Mucosa of descending colon (tissue), 3 donors: ENCODE results near the gene VAV3. TPM values are rescaled to one million over a fixed set of nuclear protein-coding genes. Genes with fewer than 3 reads are reported as not detected.
"Not testable (repeated sequence)": the region's sequence is repeated elsewhere in the genome, so short reads cannot be mapped to it uniquely, and the experiment has no call there.

Experiments
- ATAC-seq: fragments of 200-7000 bp; cut with Tn5 transposase; one replicate; pipeline ENCODE4 v1.9.1; 2020; ENCODE audit warnings: mild to moderate bottlenecking, moderate library complexity
- DNase-seq, 3 donors: peaks; one replicate each; pipeline ENCODE4 v3.0.0-alpha.2; 2020
- H3K36me3 ChIP-seq: fragments of 200-600 bp; one replicate; pipeline ENCODE4 v1.8.0; 2021; ENCODE audit warnings: low read depth, mild to moderate bottlenecking
- H3K4me1 ChIP-seq: fragments of 200-600 bp; one replicate; pipeline ENCODE4 v1.8.0; 2021; ENCODE audit warnings: low read depth, mild to moderate bottlenecking
- H3K4me3 ChIP-seq: fragments of 200-600 bp; one replicate; pipeline ENCODE4 v1.8.0; 2021; ENCODE audit warnings: mild to moderate bottlenecking
- H3K9me3 ChIP-seq: fragments of 200-600 bp; one replicate; pipeline ENCODE4 v1.8.0; 2021; ENCODE audit warnings: mild to moderate bottlenecking
- intact Hi-C, 2 donors: fragments of 100-400 bp; cut with DNase I in 1 of 2; cut with micrococcal nuclease in 1 of 2; formaldehyde crosslinking; loops; one replicate each; pipeline versions ENCODE4 v1.11.0 to v1.11.1; 2022; cut with DNase I, micrococcal nuclease
- total RNA-seq, 3 donors: library from RNA; stranded (reverse); fragmentation: NEBNext Ultra II Directional in 2 of 3; extraction: Animal tissue kit (Norgen Biotek cat#: 25700) in 2 of 3; gene quantifications; one replicate each; pipeline versions ENCODE4 v1.2.1 to v1.2.4, GENCODE V29; 2021 to 2023
- TF ChIP-seq, protein P1 (sequence below): fragments of 200-600 bp; IDR thresholded peaks from one replicate; pipeline ENCODE4 v1.8.0; 2022; ENCODE audit warnings: antibody characterized with exemption, mild to moderate bottlenecking
- donor health status: DM: no; HTN: no; CAD: no; lungs with moderate emphysema.
- donor health status: DM: no; HTN: no; CAD: no.
- donor health status: DM: no; HTN: yes; CAD: no.

The VAV3 gene
- total RNA-seq, 3 donors from 2014 or later, result 41.3 to 142 (median 101) TPM

DNA sequence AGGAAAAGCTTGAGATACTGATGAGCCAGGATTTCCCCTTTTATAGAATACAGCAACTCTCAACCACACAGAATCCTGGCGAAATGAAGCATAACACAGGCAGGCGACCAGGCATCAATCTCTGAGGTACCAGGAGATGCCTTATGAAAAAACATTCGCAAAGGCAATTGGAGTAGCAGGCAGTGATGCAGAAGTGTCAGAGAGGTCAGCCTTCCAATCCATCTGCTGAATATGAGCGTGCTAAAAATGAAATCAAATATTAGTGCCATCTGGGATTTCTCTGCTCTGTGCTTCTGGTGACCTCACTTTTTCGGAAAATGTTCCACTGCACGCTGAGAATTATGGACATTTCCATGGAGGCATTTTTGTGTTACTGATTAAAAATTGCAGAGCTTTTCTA is 258.8 kb downstream of the VAV3 start:
- H3K9me3 ChIP-seq, result no peaks in the 10 kb centered on the region
- no peak overlapping the region for H3K4me3 ChIP-seq
- DNase-seq, result no peak
- no peaks in the 10 kb centered on the region for H3K36me3 ChIP-seq
- ATAC-seq, result no peak
- no peaks in the 10 kb centered on the region for H3K4me1 ChIP-seq
- intact Hi-C loops, result no loop called here
- TF ChIP-seq, protein P1, sequence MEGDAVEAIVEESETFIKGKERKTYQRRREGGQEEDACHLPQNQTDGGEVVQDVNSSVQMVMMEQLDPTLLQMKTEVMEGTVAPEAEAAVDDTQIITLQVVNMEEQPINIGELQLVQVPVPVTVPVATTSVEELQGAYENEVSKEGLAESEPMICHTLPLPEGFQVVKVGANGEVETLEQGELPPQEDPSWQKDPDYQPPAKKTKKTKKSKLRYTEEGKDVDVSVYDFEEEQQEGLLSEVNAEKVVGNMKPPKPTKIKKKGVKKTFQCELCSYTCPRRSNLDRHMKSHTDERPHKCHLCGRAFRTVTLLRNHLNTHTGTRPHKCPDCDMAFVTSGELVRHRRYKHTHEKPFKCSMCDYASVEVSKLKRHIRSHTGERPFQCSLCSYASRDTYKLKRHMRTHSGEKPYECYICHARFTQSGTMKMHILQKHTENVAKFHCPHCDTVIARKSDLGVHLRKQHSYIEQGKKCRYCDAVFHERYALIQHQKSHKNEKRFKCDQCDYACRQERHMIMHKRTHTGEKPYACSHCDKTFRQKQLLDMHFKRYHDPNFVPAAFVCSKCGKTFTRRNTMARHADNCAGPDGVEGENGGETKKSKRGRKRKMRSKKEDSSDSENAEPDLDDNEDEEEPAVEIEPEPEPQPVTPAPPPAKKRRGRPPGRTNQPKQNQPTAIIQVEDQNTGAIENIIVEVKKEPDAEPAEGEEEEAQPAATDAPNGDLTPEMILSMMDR, result no peak

- TF ChIP-seq, protein P1, result no peak
- DNase-seq (no peak), ATAC-seq (no peak)
- Histone ChIP-seq H3K4me1 (no peaks in the 10 kb centered on the region), H3K9me3 (no peaks in the 10 kb centered on the region), H3K36me3 (no peaks in the 10 kb centered on the region), H3K4me3 (no peak overlapping the region)
- intact Hi-C loops, result no loop called here
Observed at GRCh38 chr1:107704911-107705310, 260.1 kb downstream of the VAV3 start.

GRCh38 chr1:107702946-107703571 is 261.9 kb downstream of the VAV3 start:
- no peak overlapping the region for H3K4me3 ChIP-seq
- intact Hi-C loops, result no loop called here
- no peaks in the 10 kb centered on the region for H3K9me3 ChIP-seq
- DNase-seq (no peak), ATAC-seq (no peak)
- no peaks in the 10 kb centered on the region for H3K36me3 ChIP-seq
- TF ChIP-seq, protein P1, result no peak
- no peaks in the 10 kb centered on the region for H3K4me1 ChIP-seq

- ATAC-seq, H3K4me1 ChIP-seq, DNase-seq, H3K36me3 ChIP-seq, H3K4me3 ChIP-seq, H3K9me3 ChIP-seq, intact Hi-C loops: not testable (repeated sequence)
Observed at GRCh38 chr1:107700651-107701050, 264.3 kb downstream of the VAV3 start.

GRCh38 chr1:107698161-107698560 is 266.8 kb downstream of the VAV3 start:
- DNase-seq, result no peak
- no peak overlapping the region for H3K4me3 ChIP-seq
- no peaks in the 10 kb centered on the region for H3K9me3 ChIP-seq
- ATAC-seq, result no peak
- TF ChIP-seq, protein P1, result no peak
- intact Hi-C loops, result no loop called here
- no peaks in the 10 kb centered on the region for H3K36me3 ChIP-seq
- no peaks in the 10 kb centered on the region for H3K4me1 ChIP-seq

GRCh38 chr1:107695341-107695740 is 269.6 kb downstream of the VAV3 start:
- no peaks in the 10 kb centered on the region for H3K36me3 ChIP-seq
- no peaks in the 10 kb centered on the region for H3K9me3 ChIP-seq
- ATAC-seq (no peak), DNase-seq (no peak)
- intact Hi-C loops, result no loop called here
- H3K4me3 ChIP-seq, result no peak overlapping the region
- H3K4me1 ChIP-seq, result no peaks in the 10 kb centered on the region
- TF ChIP-seq, protein P1, result no peak
